SJSA1 (cell line): ENCODE results near the gene KATNBL1. TPM values are rescaled to one million over a fixed set of nuclear protein-coding genes. Genes with fewer than 3 reads are reported as not detected.
"Not testable (repeated sequence)": the region's sequence is repeated elsewhere in the genome, so short reads cannot be mapped to it uniquely, and the experiment has no call there.

Experiments used
- DNase-seq, 2 experiments: peaks; one replicate each; pipeline ENCODE4 v3.0.0-alpha.2; 2015 to 2020; ENCODE audit warnings: low spot score in 2 of 2, low read depth in 1 of 2
- H3K27ac ChIP-seq: fragments of 250-450 bp; sonication (Bioruptor Pico); 2 replicates; pipeline ENCODE4 v1.5.1; 2020; ENCODE audit warnings: mild to moderate bottlenecking, moderate library complexity
- H3K27me3 ChIP-seq: fragments of 250-450 bp; sonication (Bioruptor Pico); replicated peaks from 2 replicates; pipeline ENCODE4 v1.5.1; 2020; ENCODE audit warnings: mild to moderate bottlenecking, moderate library complexity
- H3K36me3 ChIP-seq: fragments of 250-450 bp; sonication (Bioruptor Pico); 2 replicates; pipeline ENCODE4 v1.5.1; 2020; ENCODE audit warnings: mild to moderate bottlenecking
- H3K4me1 ChIP-seq: fragments of 250-450 bp; sonication (Bioruptor Pico); replicated peaks from 2 replicates; pipeline ENCODE4 v1.6.1; 2021; ENCODE audit warnings: mild to moderate bottlenecking
- H3K4me3 ChIP-seq: fragments of 250-450 bp; sonication (Bioruptor Pico); 2 replicates; pipeline ENCODE4 v1.5.1; 2020; ENCODE audit warnings: mild to moderate bottlenecking
- H3K9me3 ChIP-seq: fragments of 250-450 bp; sonication (Bioruptor Pico); replicated peaks from 2 replicates; pipeline ENCODE4 v1.5.1; 2020; ENCODE audit warnings: mild to moderate bottlenecking
- total RNA-seq: library from RNA; depleted of rRNA; stranded (reverse); fragments of >200 nt; shearing (Covaris generic); gene quantifications from 2 replicates; pipeline ENCODE4 v1.2.3, GENCODE V29; 2014

The KATNBL1 gene
- total RNA-seq, 1 experiment from 2014 or later: 75.8 TPM

- H3K27me3 ChIP-seq, H3K9me3 ChIP-seq, H3K4me3 ChIP-seq, H3K36me3 ChIP-seq, H3K27ac ChIP-seq, DNase-seq, H3K4me1 ChIP-seq: not testable (repeated sequence)
Measured at GRCh38 chr15:34121786-34122185, 88.1 kb downstream of the KATNBL1 start.

GRCh38 chr15:34120420-34120819 lies 89.5 kb downstream of the KATNBL1 start:
- H3K9me3 ChIP-seq, H3K27me3 ChIP-seq, H3K4me3 ChIP-seq, H3K36me3 ChIP-seq, DNase-seq, H3K27ac ChIP-seq, H3K4me1 ChIP-seq: not testable (repeated sequence)

GRCh38 chr15:34119291-34119690 lies 90.6 kb downstream of the KATNBL1 start:
- H3K9me3 ChIP-seq: no peaks in the 10 kb centered on the region
- no peak overlapping the region for H3K4me3 ChIP-seq
- no peak for DNase-seq
- no peaks in the 10 kb centered on the region for H3K27me3 ChIP-seq
- peaks cover 6% of the 10 kb centered on the region for H3K4me1 ChIP-seq
- H3K36me3 ChIP-seq: no peaks in the 10 kb centered on the region
- no peak overlapping the region for H3K27ac ChIP-seq

GRCh38 chr15:34116620-34117019 lies 93.3 kb downstream of the KATNBL1 start:
- no peaks in the 10 kb centered on the region for H3K9me3 ChIP-seq

GRCh38 chr15:34114739-34115138 lies 95.2 kb downstream of the KATNBL1 start:
- H3K9me3 ChIP-seq: no peaks in the 10 kb centered on the region
- no peak overlapping the region for H3K4me3 ChIP-seq
- no peaks in the 10 kb centered on the region for H3K27me3 ChIP-seq
- H3K27ac ChIP-seq: no peak overlapping the region
- H3K36me3 ChIP-seq: no peaks in the 10 kb centered on the region
- peaks cover 6% of the 10 kb centered on the region for H3K4me1 ChIP-seq
- DNase-seq: no peak

More at GRCh38 chr15:34116620-34117019, 93.3 kb downstream of the KATNBL1 start:
- Histone ChIP-seq H3K4me3 (no peak overlapping the region), H3K27me3 (no peaks in the 10 kb centered on the region), H3K27ac (no peak overlapping the region), H3K36me3 (no peaks in the 10 kb centered on the region), H3K4me1 (peaks cover 2% of the 10 kb centered on the region)
- no peak for DNase-seq

GRCh38 chr15:34114215-34114614 lies 95.7 kb downstream of the KATNBL1 start:
- Histone ChIP-seq H3K27me3 (no peaks in the 10 kb centered on the region), H3K4me3 (no peak overlapping the region), H3K9me3 (no peaks in the 10 kb centered on the region), H3K4me1 (peaks cover 6% of the 10 kb centered on the region), H3K27ac (no peak overlapping the region), H3K36me3 (no peaks in the 10 kb centered on the region)
- no peak for DNase-seq

- peak in 1 of 2 experiments; percentile 18 for DNase-seq
- no peak overlapping the region for H3K27ac ChIP-seq
- H3K9me3 ChIP-seq: no peaks in the 10 kb centered on the region
- peaks cover 6% of the 10 kb centered on the region for H3K4me1 ChIP-seq
- no peak overlapping the region for H3K4me3 ChIP-seq
- H3K27me3 ChIP-seq: no peaks in the 10 kb centered on the region
- H3K36me3 ChIP-seq: no peaks in the 10 kb centered on the region
Measured at GRCh38 chr15:34111488-34111887, 98.4 kb downstream of the KATNBL1 start.

- H3K27ac ChIP-seq: no peak overlapping the region
Measured at GRCh38 chr15:34109797-34110663, 99.9 kb downstream of the KATNBL1 start.

GRCh38 chr15:34107315-34107714 lies 102.6 kb downstream of the KATNBL1 start:
- H3K4me3 ChIP-seq: no peak overlapping the region

More at GRCh38 chr15:34109797-34110663, 99.9 kb downstream of the KATNBL1 start:
- H3K9me3 ChIP-seq: no peaks in the 10 kb centered on the region
- DNase-seq: peak in 1 of 2 experiments; percentile 41
- H3K4me3 ChIP-seq: no peak overlapping the region
- no peaks in the 10 kb centered on the region for H3K36me3 ChIP-seq
- peaks cover 6% of the 10 kb centered on the region for H3K4me1 ChIP-seq
- no peaks in the 10 kb centered on the region for H3K27me3 ChIP-seq

GRCh38 chr15:34106423-34106822 lies 103.5 kb downstream of the KATNBL1 start:
- Histone ChIP-seq H3K4me1 (peaks cover 10% of the 10 kb centered on the region), H3K27ac (no peak overlapping the region), H3K36me3 (peaks cover 7% of the 10 kb centered on the region), H3K9me3 (no peaks in the 10 kb centered on the region), H3K4me3 (no peak overlapping the region), H3K27me3 (no peaks in the 10 kb centered on the region)
- DNase-seq: no peak

More at GRCh38 chr15:34107315-34107714, 102.6 kb downstream of the KATNBL1 start:
- no peaks in the 10 kb centered on the region for H3K27me3 ChIP-seq
- H3K27ac ChIP-seq: no peak overlapping the region
- DNase-seq: no peak
- H3K4me1 ChIP-seq: peaks cover 13% of the 10 kb centered on the region
- no peaks in the 10 kb centered on the region for H3K9me3 ChIP-seq
- peaks cover 5% of the 10 kb centered on the region; the same call in 1 of the 2 replicates for H3K36me3 ChIP-seq

GRCh38 chr15:34102175-34102925 lies 107.5 kb downstream of the KATNBL1 start:
- peaks cover 13% of the 10 kb centered on the region for H3K4me1 ChIP-seq
- H3K9me3 ChIP-seq: no peaks in the 10 kb centered on the region
- no peak for DNase-seq
- peak overlapping the region; percentile 75 for H3K4me3 ChIP-seq
- H3K36me3 ChIP-seq: peaks cover 17% of the 10 kb centered on the region
- H3K27ac ChIP-seq: peak overlapping the region; percentile 63
- no peaks in the 10 kb centered on the region for H3K27me3 ChIP-seq

- peaks cover 17% of the 10 kb centered on the region for H3K36me3 ChIP-seq
- H3K4me1 ChIP-seq: peaks cover 13% of the 10 kb centered on the region
- no peaks in the 10 kb centered on the region for H3K27me3 ChIP-seq
- peak; percentile 97 to 99 for DNase-seq
- H3K4me3 ChIP-seq: peak within 1 kb of the TSS; percentile 75
- H3K27ac ChIP-seq: peak within 1 kb of the TSS; percentile 63
- no peaks in the 10 kb centered on the region for H3K9me3 ChIP-seq
Measured at GRCh38 chr15:34101366-34102174, 108.3 kb downstream of the KATNBL1 start, which contains the start of the genes EMC7 and PGBD4. Gene EMC7 (minus strand): TSS chr15:34101862. CDS start chr15:34101839, 23 bp downstream. Gene PGBD4 (plus strand): TSS chr15:34102083. CDS start chr15:34102532, 449 bp downstream.

GRCh38 chr15:34099914-34100313 lies 110.0 kb downstream of the KATNBL1 start:
- no peak for DNase-seq
- Histone ChIP-seq H3K27ac (no peak overlapping the region), H3K4me1 (peaks cover 13% of the 10 kb centered on the region), H3K4me3 (no peak overlapping the region), H3K27me3 (no peaks in the 10 kb centered on the region), H3K36me3 (peaks cover 28% of the 10 kb centered on the region), H3K9me3 (no peaks in the 10 kb centered on the region)
